ENCODE data around the gene GPSM3. TPM values are rescaled to one million over a fixed set of nuclear protein-coding genes. Genes with fewer than 3 reads are reported as not detected.
A peak's percentile ranks its signal among the peaks of the same experiment; 100 is the strongest.

Gene GPSM3
- total and polyA plus RNA-seq, 2 of the 13 experiments (the other 11 are each of a cell fraction or from before 2014, with no cell fraction given) = 0.18 to 6.2 TPM

DNA sequence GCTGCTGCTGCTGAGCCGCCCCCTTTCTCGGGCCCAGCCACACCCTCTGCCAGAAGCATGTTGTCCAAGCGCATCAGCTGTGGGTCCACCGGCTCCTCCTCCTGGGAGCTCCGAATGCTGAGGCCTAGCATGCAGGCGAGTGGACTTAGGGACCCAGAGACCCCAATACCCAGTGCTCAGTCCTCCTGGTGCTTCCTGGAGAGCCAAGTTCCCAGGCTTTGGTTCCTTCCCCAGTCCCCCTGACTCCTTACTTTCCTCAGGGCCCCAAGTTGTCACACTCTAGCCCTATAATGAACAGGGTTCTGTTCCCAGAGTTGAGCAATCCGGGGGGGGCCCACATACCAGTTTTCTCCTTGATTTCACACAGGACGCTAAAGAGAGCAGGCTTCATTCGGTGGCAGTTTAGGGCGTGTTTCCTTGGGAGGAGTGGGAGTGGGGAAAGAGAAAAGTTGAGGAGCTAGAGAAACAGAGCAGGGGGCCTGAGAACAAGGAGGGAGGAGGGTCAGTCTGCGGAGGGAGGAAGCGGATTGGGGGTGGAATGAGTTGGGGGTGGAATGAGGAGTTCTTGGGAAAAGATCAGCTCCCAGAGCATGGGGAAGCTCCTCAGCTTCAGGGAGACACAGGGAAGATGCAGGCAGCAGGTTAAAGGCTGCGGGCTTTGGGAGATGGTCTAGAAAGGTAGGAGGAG lies 3.9 kb downstream of the GPSM3 start:
- Histone ChIP-seq H3K4me1 (ENCODE audit: insufficient read depth, low read length) (peaks cover 36% of the 10 kb centered on the region), H3K9ac (ENCODE audit: insufficient read depth, low read depth, low read length) (peak overlapping the region; percentile 90), H3K36me3 (replicated peaks in 1 of 2; ENCODE audit: control insufficient read depth in 1 of 2, insufficient read depth in 2 of 2, low read length in 2 of 2) (peaks cover 7 to 19% of the 10 kb centered on the region in 2 experiments), H3K4me2 (ENCODE audit: low read depth, low read length) (peak overlapping the region; percentile 90), H4K20me1 (ENCODE audit: insufficient read depth, low read length) (no peaks in the 10 kb centered on the region), H2AFZ (ENCODE audit: low read length) (no peak overlapping the region), H3K27me3 (ENCODE audit: control insufficient read depth in 1 of 2, insufficient read depth in 2 of 2, low read length in 2 of 2) (no peaks in the 10 kb centered on the region; a peak in 1 of 5 replicates), H3K27ac (ENCODE audit: extremely low read length, insufficient read depth, low read length) (peak overlapping the region; percentile 80), H3K4me3 (replicated peaks in 1 of 3; ENCODE audit: insufficient read depth in 1 of 3, low read depth in 2 of 3, low read length in 3 of 3) (peak overlapping the region; percentile 74 to 93 (median 79)), H3K9me3 (ENCODE audit: low read length) (no peaks in the 10 kb centered on the region), H3K79me2 (ENCODE audit: insufficient read depth, low read length) (peaks cover 15% of the 10 kb centered on the region)
- ChIA-PET CTCF (ENCODE audit: low intra/inter-chr PET ratio, low total read pairs) (no interaction called here), POLR2A (interaction anchor here (2.0 to 7.1 kb wide), 2 partner anchors 10 to 60 kb away, joined by 4 to 127 read pairs; partner anchors contain the start of genes AGPAT1, ATF6B and RNF5)
- no peak for ATAC-seq
- in situ Hi-C loops (cut with HindIII; ENCODE audit: extremely low pct_ligation_motif_present, low pct_unique_long_range_greater_than_20kb) (no loop called here), intact Hi-C loops (cut with micrococcal nuclease; ENCODE audit: unreplicated experiment) (no loop called here)
- 0 out of 2 replicates have a peak, but pooled peaks have one; percentile 13 for TF ChIP-seq CEBPB (IDR thresholded peaks at IDR 0.05; ENCODE audit: borderline replicate concordance, low read depth, low read length)
- no peak for TF ChIP-seq ZNF577 (CRISPR knock-in tag; IDR thresholded peaks at IDR 0.05; ENCODE audit: borderline replicate concordance, low read depth)
- 0 out of 2 replicates have a peak, but pooled peaks have one; percentile 21 for TF ChIP-seq ZNF891 (CRISPR knock-in tag; IDR thresholded peaks at IDR 0.05)
- TF ChIP-seq NONO (IDR thresholded peaks at IDR 0.05) = no peak
- TF ChIP-seq NONO (CRISPR knock-in tag; conservative IDR thresholded peaks at IDR 0.05) = no peak
- TF ChIP-seq, protein P1, sequence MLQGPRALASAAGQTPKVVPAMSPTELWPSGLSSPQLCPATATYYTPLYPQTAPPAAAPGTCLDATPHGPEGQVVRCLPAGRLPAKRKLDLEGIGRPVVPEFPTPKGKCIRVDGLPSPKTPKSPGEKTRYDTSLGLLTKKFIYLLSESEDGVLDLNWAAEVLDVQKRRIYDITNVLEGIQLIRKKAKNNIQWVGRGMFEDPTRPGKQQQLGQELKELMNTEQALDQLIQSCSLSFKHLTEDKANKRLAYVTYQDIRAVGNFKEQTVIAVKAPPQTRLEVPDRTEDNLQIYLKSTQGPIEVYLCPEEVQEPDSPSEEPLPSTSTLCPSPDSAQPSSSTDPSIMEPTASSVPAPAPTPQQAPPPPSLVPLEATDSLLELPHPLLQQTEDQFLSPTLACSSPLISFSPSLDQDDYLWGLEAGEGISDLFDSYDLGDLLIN (CRISPR knock-in tag; IDR thresholded peaks at IDR 0.05; ENCODE audit: borderline replicate concordance) = no peak
- TF ChIP-seq, protein P2, sequence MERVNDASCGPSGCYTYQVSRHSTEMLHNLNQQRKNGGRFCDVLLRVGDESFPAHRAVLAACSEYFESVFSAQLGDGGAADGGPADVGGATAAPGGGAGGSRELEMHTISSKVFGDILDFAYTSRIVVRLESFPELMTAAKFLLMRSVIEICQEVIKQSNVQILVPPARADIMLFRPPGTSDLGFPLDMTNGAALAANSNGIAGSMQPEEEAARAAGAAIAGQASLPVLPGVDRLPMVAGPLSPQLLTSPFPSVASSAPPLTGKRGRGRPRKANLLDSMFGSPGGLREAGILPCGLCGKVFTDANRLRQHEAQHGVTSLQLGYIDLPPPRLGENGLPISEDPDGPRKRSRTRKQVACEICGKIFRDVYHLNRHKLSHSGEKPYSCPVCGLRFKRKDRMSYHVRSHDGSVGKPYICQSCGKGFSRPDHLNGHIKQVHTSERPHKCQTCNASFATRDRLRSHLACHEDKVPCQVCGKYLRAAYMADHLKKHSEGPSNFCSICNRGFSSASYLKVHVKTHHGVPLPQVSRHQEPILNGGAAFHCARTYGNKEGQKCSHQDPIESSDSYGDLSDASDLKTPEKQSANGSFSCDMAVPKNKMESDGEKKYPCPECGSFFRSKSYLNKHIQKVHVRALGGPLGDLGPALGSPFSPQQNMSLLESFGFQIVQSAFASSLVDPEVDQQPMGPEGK (CRISPR knock-in tag; IDR thresholded peaks at IDR 0.05) = peak; percentile 34; the same call in 1 of the 2 replicates
- TF ChIP-seq PCBP2 (optimal IDR thresholded peaks at IDR 0.05; ENCODE audit: low read depth, low read length, poor library complexity, severe bottlenecking) = peak; percentile 21
- TF ChIP-seq HOXA3 (CRISPR knock-in tag; IDR thresholded peaks at IDR 0.05) = peak; percentile 28; the same call in 1 of the 2 replicates
- no peak for TF ChIP-seq KLF13 (CRISPR knock-in tag; IDR thresholded peaks at IDR 0.05)
- TF ChIP-seq, protein P3, sequence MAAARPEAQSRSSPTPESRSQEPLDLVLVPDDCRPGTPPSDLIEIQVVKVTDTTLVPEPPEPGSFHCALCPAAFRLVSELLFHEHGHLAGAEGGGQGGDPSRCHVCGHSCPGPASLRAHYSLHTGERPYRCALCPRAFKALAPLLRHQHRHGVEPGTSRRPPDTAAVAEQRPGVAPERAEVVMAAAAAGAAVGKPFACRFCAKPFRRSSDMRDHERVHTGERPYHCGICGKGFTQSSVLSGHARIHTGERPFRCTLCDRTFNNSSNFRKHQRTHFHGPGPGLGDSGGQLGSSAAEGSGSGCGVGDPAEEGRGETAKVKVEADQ (CRISPR knock-in tag; IDR thresholded peaks at IDR 0.05; ENCODE audit: borderline replicate concordance) = no peak
- DNase-seq (ENCODE audit: low spot score) = no peak
- 86% methylated on average over 10 of the region's 13 CpGs for WGBS (ENCODE audit: low lambda C conversion rate)
- FAIRE-seq = no peak
- BruUV-seq (replicated peaks) = no TSS peak
